ENCODE data around the gene SNRNP48.

SNRNP48 gene

DNA sequence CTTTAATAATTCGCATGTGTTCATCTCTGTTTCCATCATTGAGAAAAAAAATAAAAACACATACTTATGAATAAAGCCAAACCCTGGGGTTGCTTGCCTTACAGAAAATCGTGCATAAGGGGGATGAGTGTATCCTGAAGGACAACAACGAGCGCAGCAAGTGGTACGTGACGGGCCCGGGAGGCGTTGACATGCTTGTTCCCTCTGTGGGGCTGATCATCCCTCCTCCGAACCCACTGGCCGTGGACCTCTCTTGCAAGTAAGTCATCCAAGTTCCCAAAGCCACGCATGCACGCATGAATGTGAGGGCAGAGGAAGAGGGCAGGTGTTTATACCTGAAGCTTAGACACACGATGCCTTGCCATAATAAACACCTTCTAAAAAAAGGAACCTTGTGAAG, 20.9 kb upstream of the SNRNP48 start:
- H3K9me3 Mint-ChIP-seq = no peaks in the 10 kb centered on the region
- peaks cover 18 to 46% of the 10 kb centered on the region in 2 donors for H3K27me3 Mint-ChIP-seq
- no peaks in the 10 kb centered on the region for H3K4me1 Mint-ChIP-seq
- H3K4me3 Mint-ChIP-seq = no peak overlapping the region
- ATAC-seq (replicated peaks) (no peak), DNase-seq (no peak)
- H3K36me3 Mint-ChIP-seq = peaks cover 0 to 4% of the 10 kb centered on the region in 2 donors
- H3K27ac Mint-ChIP-seq = no peak overlapping the region

DNA sequence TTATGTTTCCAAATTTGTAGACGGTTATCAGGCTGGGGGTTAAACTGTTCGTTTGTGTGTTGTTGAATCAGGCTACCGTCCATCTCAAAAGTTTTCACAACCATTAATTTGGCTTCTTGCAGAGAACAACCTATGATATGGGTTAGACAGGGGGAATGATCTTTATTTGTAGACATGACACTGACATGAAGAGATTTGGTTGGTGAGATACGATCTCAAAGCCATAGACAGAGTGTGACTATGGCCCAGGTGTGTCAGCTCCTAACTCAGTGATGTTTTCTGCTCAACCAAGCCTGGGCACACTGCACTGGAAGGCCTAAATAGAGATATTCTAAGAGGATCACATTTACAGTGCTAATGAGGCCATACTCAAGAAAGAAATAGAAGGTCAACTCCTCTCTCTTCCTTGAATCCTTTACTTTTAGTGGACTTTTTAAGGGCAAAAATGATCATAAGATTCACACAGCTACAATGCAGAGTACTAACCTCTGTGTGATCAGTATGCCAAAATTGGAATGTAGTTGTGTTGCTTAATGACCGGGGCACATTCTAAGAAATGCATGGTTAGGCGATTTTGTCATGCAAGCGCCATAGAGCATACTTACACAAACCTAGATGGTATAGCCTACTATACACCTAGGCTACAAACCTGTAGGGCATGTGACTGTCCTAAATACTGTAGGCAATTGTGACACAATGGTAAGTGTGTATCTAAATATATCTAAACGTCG, 17.6 kb upstream of the SNRNP48 start:
- Mint-ChIP-seq H3K36me3 (peaks cover 0 to 3% of the 10 kb centered on the region in 2 donors), H3K4me3 (no peak overlapping the region), H3K27ac (no peak overlapping the region), H3K27me3 (peaks cover 11 to 34% of the 10 kb centered on the region in 2 donors), H3K9me3 (no peaks in the 10 kb centered on the region), H3K4me1 (no peaks in the 10 kb centered on the region)
- ATAC-seq (replicated peaks) = no peak
- DNase-seq = no peak

DNA sequence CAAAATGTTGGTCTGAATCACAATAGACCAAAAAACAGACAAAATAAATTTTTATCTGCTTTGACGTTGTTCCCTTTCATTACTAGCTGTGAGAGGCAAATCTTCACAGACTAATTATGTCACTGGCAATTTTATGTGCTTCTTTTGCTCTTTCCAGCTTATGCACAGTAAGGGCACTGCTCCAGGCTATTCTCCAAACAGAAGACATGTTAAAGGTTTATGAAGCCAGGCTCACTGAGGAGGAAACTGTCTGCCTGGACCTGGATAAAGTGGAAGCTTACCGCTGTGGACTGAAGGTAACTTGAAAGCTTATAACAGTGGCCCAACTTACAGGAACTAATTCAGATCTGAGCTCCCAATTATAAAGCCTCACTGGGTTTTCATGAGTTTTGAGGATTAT, 15.5 kb upstream of the SNRNP48 start:
- H3K9me3 Mint-ChIP-seq = no peaks in the 10 kb centered on the region
- ATAC-seq (replicated peaks) (no peak), DNase-seq (no peak)
- H3K27ac Mint-ChIP-seq = no peak overlapping the region
- H3K36me3 Mint-ChIP-seq = no peaks in the 10 kb centered on the region
- H3K4me3 Mint-ChIP-seq = no peak overlapping the region
- H3K4me1 Mint-ChIP-seq = no peaks in the 10 kb centered on the region
- H3K27me3 Mint-ChIP-seq = peaks cover 0 to 26% of the 10 kb centered on the region in 2 donors

DNA sequence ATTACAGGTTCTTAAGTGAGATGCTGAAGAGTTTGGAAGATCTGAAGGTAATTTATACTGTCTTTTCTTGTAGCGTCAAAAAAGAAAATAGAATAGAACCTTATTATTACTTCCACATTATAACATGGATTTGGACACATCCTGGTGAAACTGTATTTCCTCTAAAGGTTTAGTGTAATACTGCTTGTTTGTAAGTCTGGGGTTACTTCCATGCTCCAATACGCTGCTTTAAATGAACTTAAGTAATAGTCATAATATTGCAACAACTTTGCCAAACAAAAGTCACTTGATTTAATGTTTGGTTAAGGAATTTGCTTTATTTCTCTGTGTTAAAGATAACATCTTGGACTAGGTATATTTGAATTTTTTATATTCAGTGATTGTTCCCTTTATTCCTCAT, 11.5 kb upstream of the SNRNP48 start:
- ATAC-seq (replicated peaks) (no peak), DNase-seq (no peak)
- peaks cover 0 to 2% of the 10 kb centered on the region in 2 donors for H3K36me3 Mint-ChIP-seq
- no peaks in the 10 kb centered on the region for H3K9me3 Mint-ChIP-seq
- no peak overlapping the region for H3K4me3 Mint-ChIP-seq
- no peaks in the 10 kb centered on the region for H3K4me1 Mint-ChIP-seq
- H3K27me3 Mint-ChIP-seq = peaks cover 7 to 14% of the 10 kb centered on the region in 2 donors
- H3K27ac Mint-ChIP-seq = no peak overlapping the region

DNA sequence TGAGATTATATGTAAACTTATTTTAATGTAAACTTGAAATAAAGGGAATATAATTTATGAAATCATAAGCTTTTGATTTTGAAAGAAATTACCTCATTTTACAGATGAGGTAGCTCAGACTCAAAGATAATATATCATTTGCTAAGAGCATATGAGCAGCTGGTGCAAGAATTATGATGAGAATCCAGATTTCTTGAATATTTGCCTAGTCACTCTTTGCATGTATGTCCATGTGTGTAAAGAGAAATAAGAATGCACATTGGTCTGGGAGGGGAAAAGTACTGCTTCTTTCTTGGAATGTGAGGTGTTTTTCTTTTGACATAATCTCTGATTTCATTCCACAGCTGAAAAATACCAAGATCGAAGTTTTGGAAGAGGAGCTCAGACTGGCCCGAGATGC, 11.1 kb upstream of the SNRNP48 start:
- Mint-ChIP-seq H3K4me3 (no peak overlapping the region), H3K36me3 (peaks cover 0 to 2% of the 10 kb centered on the region in 2 donors), H3K9me3 (no peaks in the 10 kb centered on the region), H3K27ac (no peak overlapping the region), H3K4me1 (no peaks in the 10 kb centered on the region), H3K27me3 (peaks cover 7 to 11% of the 10 kb centered on the region in 2 donors)
- DNase-seq (no peak), ATAC-seq (replicated peaks) (no peak)

DNA sequence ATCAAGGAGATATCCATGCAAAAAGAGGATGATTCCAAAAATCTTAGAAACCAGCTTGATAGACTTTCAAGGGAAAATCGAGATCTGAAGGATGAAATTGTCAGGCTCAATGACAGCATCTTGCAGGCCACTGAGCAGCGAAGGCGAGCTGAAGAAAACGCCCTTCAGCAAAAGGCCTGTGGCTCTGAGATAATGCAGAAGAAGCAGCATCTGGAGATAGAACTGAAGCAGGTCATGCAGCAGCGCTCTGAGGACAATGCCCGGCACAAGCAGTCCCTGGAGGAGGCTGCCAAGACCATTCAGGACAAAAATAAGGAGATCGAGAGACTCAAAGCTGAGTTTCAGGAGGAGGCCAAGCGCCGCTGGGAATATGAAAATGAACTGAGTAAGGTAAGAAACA, 10.1 kb upstream of the SNRNP48 start:
- DNase-seq = no peak
- ATAC-seq (replicated peaks) = no peak
- Mint-ChIP-seq H3K4me1 (no peaks in the 10 kb centered on the region), H3K4me3 (no peak overlapping the region), H3K27ac (no peak overlapping the region), H3K36me3 (peaks cover 0 to 2% of the 10 kb centered on the region in 2 donors), H3K27me3 (peaks cover 12 to 19% of the 10 kb centered on the region in 2 donors), H3K9me3 (no peaks in the 10 kb centered on the region)

DNA sequence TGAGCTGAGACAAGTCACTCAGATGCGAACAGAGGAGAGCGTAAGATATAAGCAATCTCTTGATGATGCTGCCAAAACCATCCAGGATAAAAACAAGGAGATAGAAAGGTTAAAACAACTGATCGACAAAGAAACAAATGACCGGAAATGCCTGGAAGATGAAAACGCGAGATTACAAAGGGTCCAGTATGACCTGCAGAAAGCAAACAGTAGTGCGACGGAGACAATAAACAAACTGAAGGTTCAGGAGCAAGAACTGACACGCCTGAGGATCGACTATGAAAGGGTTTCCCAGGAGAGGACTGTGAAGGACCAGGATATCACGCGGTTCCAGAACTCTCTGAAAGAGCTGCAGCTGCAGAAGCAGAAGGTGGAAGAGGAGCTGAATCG, 9.5 kb upstream of the SNRNP48 start:
- Mint-ChIP-seq H3K4me3 (no peak overlapping the region), H3K27ac (no peak overlapping the region), H3K27me3 (peaks cover 12 to 23% of the 10 kb centered on the region in 2 donors), H3K4me1 (no peaks in the 10 kb centered on the region), H3K36me3 (peaks cover 0 to 2% of the 10 kb centered on the region in 2 donors), H3K9me3 (no peaks in the 10 kb centered on the region)
- no peak for DNase-seq
- ATAC-seq (replicated peaks) = no peak

- H3K27ac Mint-ChIP-seq = no peak overlapping the region
- peaks cover 0 to 2% of the 10 kb centered on the region in 2 donors for H3K36me3 Mint-ChIP-seq
- H3K9me3 Mint-ChIP-seq = no peaks in the 10 kb centered on the region
- H3K4me1 Mint-ChIP-seq = no peaks in the 10 kb centered on the region
- peaks cover 12 to 23% of the 10 kb centered on the region in 2 donors for H3K27me3 Mint-ChIP-seq
- no peak for DNase-seq
- no peak for ATAC-seq (replicated peaks)
- H3K4me3 Mint-ChIP-seq = no peak overlapping the region
Observed at GRCh38 chr6:7580927-7581618, 8.9 kb upstream of the SNRNP48 start.

GRCh38 chr6:7585287-7585930, 4.6 kb upstream of the SNRNP48 start:
- DNase-seq (no peak), ATAC-seq (replicated peaks) (no peak)
- Mint-ChIP-seq H3K27me3 (peaks cover 12 to 18% of the 10 kb centered on the region in 2 donors), H3K36me3 (peaks cover 4% of the 10 kb centered on the region in 2 donors), H3K9me3 (no peaks in the 10 kb centered on the region), H3K4me3 (no peak overlapping the region), H3K27ac (no peak overlapping the region), H3K4me1 (peaks cover 6 to 10% of the 10 kb centered on the region in 2 donors)

DNA sequence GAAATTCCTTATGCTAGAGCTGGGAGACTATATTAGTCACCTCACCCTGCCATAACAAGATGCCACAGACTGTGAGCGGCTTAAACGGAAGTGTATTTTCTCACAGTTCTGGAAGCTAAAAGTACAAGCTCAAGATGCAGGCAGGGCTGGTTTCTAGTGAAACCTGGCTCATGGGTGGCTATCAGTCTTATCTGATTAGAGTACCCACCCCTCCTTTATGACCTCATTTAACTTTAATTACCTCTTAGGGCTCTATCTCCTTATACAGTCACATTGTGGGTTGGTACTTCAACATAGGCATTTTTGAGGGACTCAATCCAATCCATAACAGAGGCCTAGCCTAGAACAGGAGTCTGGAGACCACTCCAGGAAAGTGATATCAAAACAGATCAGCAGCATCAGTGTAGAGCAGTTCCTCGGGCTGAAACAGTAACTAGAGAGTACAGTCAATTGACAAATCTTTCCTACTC, 2.3 kb upstream of the SNRNP48 start:
- Mint-ChIP-seq H3K27ac (no peak overlapping the region), H3K4me1 (peaks cover 20 to 31% of the 10 kb centered on the region in 2 donors), H3K27me3 (peaks cover 10 to 16% of the 10 kb centered on the region in 2 donors), H3K36me3 (peaks cover 7 to 18% of the 10 kb centered on the region in 2 donors), H3K9me3 (no peaks in the 10 kb centered on the region), H3K4me3 (no peak overlapping the region)
- DNase-seq (no peak), ATAC-seq (replicated peaks) (no peak)

GRCh38 chr6:7588506-7588905, 1.5 kb upstream of the SNRNP48 start:
- Mint-ChIP-seq H3K36me3 (peaks cover 7 to 24% of the 10 kb centered on the region in 2 donors), H3K4me3 (no peak overlapping the region), H3K27ac (no peak overlapping the region), H3K27me3 (peaks cover 5 to 12% of the 10 kb centered on the region in 2 donors), H3K9me3 (no peaks in the 10 kb centered on the region), H3K4me1 (peaks cover 26 to 39% of the 10 kb centered on the region in 2 donors)
- DNase-seq = no peak
- no peak for ATAC-seq (replicated peaks)

GRCh38 chr6:7589221-7589620, 777 bp upstream of the SNRNP48 start:
- H3K4me3 Mint-ChIP-seq = peak overlapping the region; percentile 90 to 93
- H3K27ac Mint-ChIP-seq = no peak overlapping the region
- ATAC-seq (replicated peaks) (no peak), DNase-seq (no peak)
- H3K36me3 Mint-ChIP-seq = peaks cover 8 to 24% of the 10 kb centered on the region in 2 donors
- no peaks in the 10 kb centered on the region for H3K9me3 Mint-ChIP-seq
- H3K4me1 Mint-ChIP-seq = peaks cover 26 to 39% of the 10 kb centered on the region in 2 donors
- peaks cover 3 to 10% of the 10 kb centered on the region in 2 donors for H3K27me3 Mint-ChIP-seq

GRCh38 chr6:7590918-7591302, 912 bp downstream of the SNRNP48 start:
- Mint-ChIP-seq H3K9me3 (no peaks in the 10 kb centered on the region), H3K27me3 (no peaks in the 10 kb centered on the region), H3K36me3 (peaks cover 9 to 24% of the 10 kb centered on the region in 2 donors), H3K27ac (peak overlapping the region; percentile 65), H3K4me3 (peak overlapping the region; percentile 90 to 93), H3K4me1 (peaks cover 26 to 39% of the 10 kb centered on the region in 2 donors)
- ATAC-seq (replicated peaks) = no peak
- DNase-seq = no peak

DNA sequence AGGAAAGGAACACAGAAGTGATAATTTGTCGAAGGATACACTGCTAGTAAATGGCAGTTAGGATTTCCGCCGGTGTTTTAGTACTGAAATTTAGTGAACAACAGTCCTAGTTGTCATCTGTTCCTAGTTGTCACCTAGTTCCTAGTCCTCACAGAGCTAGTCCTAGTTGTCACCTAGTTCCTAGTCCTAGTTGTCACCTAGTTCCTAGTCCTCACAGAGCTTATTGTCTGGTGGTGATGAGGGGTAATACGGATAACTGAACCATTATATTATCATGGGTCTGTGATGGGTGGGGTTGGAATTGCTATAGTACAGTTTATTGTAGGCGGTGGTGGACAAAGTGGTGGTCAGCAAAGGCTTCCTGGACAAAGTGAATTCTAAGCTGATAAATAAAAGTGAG, 1.8 kb downstream of the SNRNP48 start:
- peak overlapping the region; percentile 33 to 36 for H3K4me3 Mint-ChIP-seq
- peaks cover 26 to 39% of the 10 kb centered on the region in 2 donors for H3K4me1 Mint-ChIP-seq
- no peaks in the 10 kb centered on the region for H3K9me3 Mint-ChIP-seq
- ATAC-seq (replicated peaks) = no peak
- DNase-seq = no peak
- H3K36me3 Mint-ChIP-seq = peaks cover 9 to 29% of the 10 kb centered on the region in 2 donors
- no peaks in the 10 kb centered on the region for H3K27me3 Mint-ChIP-seq
- no peak overlapping the region for H3K27ac Mint-ChIP-seq
